ENCODE data around the gene MRRF. TPM values are rescaled to one million over a fixed set of nuclear protein-coding genes. Genes with fewer than 3 reads are reported as not detected.

MRRF gene
- total RNA-seq, 1 donor from 2014 or later, result 55.2 TPM

- H3K27ac Mint-ChIP-seq, result no peak overlapping the region
- H3K9me3 Mint-ChIP-seq, result no peaks in the 10 kb centered on the region
- H3K27me3 Mint-ChIP-seq, result peaks cover 8% of the 10 kb centered on the region
- intact Hi-C loops (cut with micrococcal nuclease), result no loop called here
- TF ChIP-seq, protein P1, sequence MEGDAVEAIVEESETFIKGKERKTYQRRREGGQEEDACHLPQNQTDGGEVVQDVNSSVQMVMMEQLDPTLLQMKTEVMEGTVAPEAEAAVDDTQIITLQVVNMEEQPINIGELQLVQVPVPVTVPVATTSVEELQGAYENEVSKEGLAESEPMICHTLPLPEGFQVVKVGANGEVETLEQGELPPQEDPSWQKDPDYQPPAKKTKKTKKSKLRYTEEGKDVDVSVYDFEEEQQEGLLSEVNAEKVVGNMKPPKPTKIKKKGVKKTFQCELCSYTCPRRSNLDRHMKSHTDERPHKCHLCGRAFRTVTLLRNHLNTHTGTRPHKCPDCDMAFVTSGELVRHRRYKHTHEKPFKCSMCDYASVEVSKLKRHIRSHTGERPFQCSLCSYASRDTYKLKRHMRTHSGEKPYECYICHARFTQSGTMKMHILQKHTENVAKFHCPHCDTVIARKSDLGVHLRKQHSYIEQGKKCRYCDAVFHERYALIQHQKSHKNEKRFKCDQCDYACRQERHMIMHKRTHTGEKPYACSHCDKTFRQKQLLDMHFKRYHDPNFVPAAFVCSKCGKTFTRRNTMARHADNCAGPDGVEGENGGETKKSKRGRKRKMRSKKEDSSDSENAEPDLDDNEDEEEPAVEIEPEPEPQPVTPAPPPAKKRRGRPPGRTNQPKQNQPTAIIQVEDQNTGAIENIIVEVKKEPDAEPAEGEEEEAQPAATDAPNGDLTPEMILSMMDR (IDR thresholded peaks at IDR 0.05), result no peak
- ChIA-PET POLR2A (no interaction called here), CTCF (interaction anchor here (1.2 kb wide), 1 partner anchor 237 kb away, joined by 4 read pairs; no protein-coding TSS in a partner anchor)
- H3K4me1 Mint-ChIP-seq, result peaks cover 7% of the 10 kb centered on the region
- H3K36me3 Mint-ChIP-seq (ENCODE audit: low read depth), result no peaks in the 10 kb centered on the region
- DNase-seq (no peak), ATAC-seq (ENCODE audit: low read depth) (no peak)
- no peak overlapping the region for H3K4me3 Mint-ChIP-seq
These were observed 71.5 kb downstream of the MRRF start for GRCh38 chr9:122336189-122336588.

- Mint-ChIP-seq H3K36me3 (ENCODE audit: low read depth) (no peaks in the 10 kb centered on the region), H3K4me1 (peaks cover 7% of the 10 kb centered on the region), H3K27me3 (peaks cover 8% of the 10 kb centered on the region), H3K27ac (no peak overlapping the region), H3K4me3 (no peak overlapping the region), H3K9me3 (no peaks in the 10 kb centered on the region)
- TF ChIP-seq, protein P1 (IDR thresholded peaks at IDR 0.05), result no peak
- CTCF ChIA-PET, result interaction anchor here (1.2 kb wide), 1 partner anchor 238 kb away, joined by 4 read pairs; no protein-coding TSS in a partner anchor
- DNase-seq (no peak), ATAC-seq (ENCODE audit: low read depth) (peak; percentile 60)
- POLR2A ChIA-PET, result no interaction called here
- intact Hi-C loops (cut with micrococcal nuclease), result no loop called here
These were observed 72.3 kb downstream of the MRRF start for GRCh38 chr9:122336866-122337555.

GRCh38 chr9:122337556-122337929 is 72.9 kb downstream of the MRRF start:
- POLR2A ChIA-PET, result no interaction called here
- ATAC-seq (ENCODE audit: low read depth) (no peak), DNase-seq (no peak)
- intact Hi-C loops (cut with micrococcal nuclease), result no loop called here
- CTCF ChIA-PET, result interaction anchor here (1.2 kb wide), 1 partner anchor 238 kb away, joined by 4 read pairs; no protein-coding TSS in a partner anchor
- Mint-ChIP-seq H3K4me1 (peaks cover 7% of the 10 kb centered on the region), H3K27ac (no peak overlapping the region), H3K36me3 (ENCODE audit: low read depth) (no peaks in the 10 kb centered on the region), H3K27me3 (peaks cover 8% of the 10 kb centered on the region), H3K9me3 (no peaks in the 10 kb centered on the region), H3K4me3 (no peak overlapping the region)
- TF ChIP-seq, protein P1 (IDR thresholded peaks at IDR 0.05), result no peak

DNA sequence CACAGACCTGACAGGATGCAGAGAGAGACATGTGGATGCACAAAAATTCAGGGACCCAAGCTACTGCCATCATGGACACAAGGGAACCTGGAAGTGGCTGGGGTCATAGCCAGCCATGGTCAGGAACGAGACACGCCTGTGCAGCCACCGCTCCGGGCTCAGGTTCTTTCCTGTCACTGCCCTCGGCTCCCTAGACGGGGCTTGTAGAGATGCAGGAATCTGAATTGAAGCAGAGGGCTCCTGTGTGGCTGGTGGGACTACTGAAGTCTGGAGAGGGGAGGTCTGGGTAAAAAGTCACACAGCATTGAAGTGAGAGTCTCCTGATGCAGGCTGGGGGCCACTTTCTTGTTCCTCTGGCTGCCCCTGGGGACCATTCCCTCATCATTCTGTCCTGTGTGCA is 73.9 kb downstream of the MRRF start:
- H3K27me3 Mint-ChIP-seq, result peaks cover 8% of the 10 kb centered on the region
- H3K9me3 Mint-ChIP-seq, result no peaks in the 10 kb centered on the region
- no peak for DNase-seq
- no peak overlapping the region for H3K4me3 Mint-ChIP-seq
- H3K27ac Mint-ChIP-seq, result no peak overlapping the region
- intact Hi-C loops (cut with micrococcal nuclease), result no loop called here
- no peak for ATAC-seq (ENCODE audit: low read depth)
- peaks cover 7% of the 10 kb centered on the region for H3K4me1 Mint-ChIP-seq
- POLR2A ChIA-PET, result no interaction called here
- TF ChIP-seq, protein P1 (IDR thresholded peaks at IDR 0.05), result no peak
- CTCF ChIA-PET, result interaction anchor here (1.4 kb wide), 1 partner anchor 11 kb away, joined by 3 read pairs; no protein-coding TSS in a partner anchor
- no peaks in the 10 kb centered on the region for H3K36me3 Mint-ChIP-seq (ENCODE audit: low read depth)

DNA sequence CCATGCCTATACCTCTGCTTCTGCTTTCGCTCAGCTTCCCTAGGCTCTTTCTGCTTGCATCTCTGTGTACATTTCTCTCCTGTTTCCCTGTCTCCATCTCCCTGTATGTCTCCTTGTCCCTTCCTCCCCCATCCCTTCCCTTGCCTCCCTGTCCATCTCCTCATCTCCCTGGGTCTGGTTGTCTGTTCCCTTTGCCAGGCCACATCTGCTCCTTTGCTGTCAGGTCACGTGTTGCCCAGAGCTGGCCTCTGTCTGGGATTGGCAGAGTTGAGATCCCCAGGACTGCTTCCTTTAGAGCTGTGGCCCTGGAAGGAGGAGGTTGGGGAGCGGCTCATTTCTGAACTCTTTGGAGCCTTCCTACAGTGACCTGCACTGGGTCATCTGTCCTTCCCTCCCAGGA is 74.3 kb downstream of the MRRF start:
- no peak for ATAC-seq (ENCODE audit: low read depth)
- TF ChIP-seq, protein P1 (IDR thresholded peaks at IDR 0.05), result no peak
- POLR2A ChIA-PET, result no interaction called here
- intact Hi-C loops (cut with micrococcal nuclease), result no loop called here
- DNase-seq, result no peak
- Mint-ChIP-seq H3K4me3 (no peak overlapping the region), H3K4me1 (peaks cover 7% of the 10 kb centered on the region), H3K27me3 (peaks cover 11% of the 10 kb centered on the region), H3K27ac (no peak overlapping the region), H3K9me3 (no peaks in the 10 kb centered on the region), H3K36me3 (ENCODE audit: low read depth) (no peaks in the 10 kb centered on the region)
- CTCF ChIA-PET, result interaction anchor here (1.4 kb wide), 1 partner anchor 11 kb away, joined by 3 read pairs; no protein-coding TSS in a partner anchor

Data from activated B cell treated with CpG ODN at 0.5 μM for 24 hours (primary cell).